HUES6 (cell line): ENCODE data around the gene CKLF.
"Not testable (repeated sequence)": the region's sequence is repeated elsewhere in the genome, so short reads cannot be mapped to it uniquely, and the experiment has no call there.

Experiments
- H3K27ac ChIP-seq: 2 replicates; pipeline ENCODE4 v1.7.0; 2013; ENCODE audit warnings: low read depth, mild to moderate bottlenecking, low read length, inconsistent platforms
- H3K27me3 ChIP-seq: 2 replicates; pipeline ENCODE4 v1.6.1; 2013; ENCODE audit warnings: low read length; ENCODE audit not compliant: control insufficient read depth, insufficient read depth
- H3K36me3 ChIP-seq: 2 replicates; pipeline ENCODE4 v1.6.1; 2013; ENCODE audit warnings: low read length; ENCODE audit not compliant: control insufficient read depth, insufficient read depth
- H3K4me1 ChIP-seq: 2 replicates; pipeline ENCODE4 v1.6.1; 2013; ENCODE audit warnings: low read length; ENCODE audit not compliant: control insufficient read depth, insufficient read depth
- H3K4me3 ChIP-seq: 2 replicates; pipeline ENCODE4 v1.5.1; 2013; ENCODE audit warnings: low read depth, low read length
- H3K9ac ChIP-seq: one replicate; pipeline ENCODE4 v1.6.1; 2013; ENCODE audit warnings: mild to moderate bottlenecking, low read length
- H3K9me3 ChIP-seq: 2 replicates; pipeline ENCODE4 v1.6.1; 2013; ENCODE audit warnings: low read depth, low read length; ENCODE audit not compliant: control insufficient read depth, insufficient read depth

The CKLF gene

DNA sequence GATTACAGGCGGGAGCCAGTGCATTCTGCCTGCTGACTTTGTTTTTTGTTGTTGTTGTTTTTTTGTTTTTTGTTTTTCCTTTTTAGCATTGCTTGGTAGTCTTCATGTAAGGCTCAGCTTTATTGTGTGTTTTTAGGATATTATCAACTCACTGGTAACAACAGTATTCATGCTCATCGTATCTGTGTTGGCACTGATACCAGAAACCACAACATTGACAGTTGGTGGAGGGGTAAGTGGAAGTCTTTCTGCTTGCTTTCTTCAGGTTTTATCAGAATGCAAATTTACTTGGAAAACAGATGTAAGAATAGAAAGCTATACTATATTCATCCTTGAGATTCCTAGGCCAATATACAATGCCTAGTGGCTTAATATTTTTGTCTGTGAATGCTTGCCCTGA lies 10.6 kb downstream of the CKLF start:
- no peaks in the 10 kb centered on the region for H3K27me3 ChIP-seq
- peaks cover 13% of the 10 kb centered on the region for H3K36me3 ChIP-seq
- H3K4me1 ChIP-seq, result no peaks in the 10 kb centered on the region
- H3K9me3 ChIP-seq, result no peaks in the 10 kb centered on the region
- no peak overlapping the region for H3K4me3 ChIP-seq
- no peak overlapping the region for H3K27ac ChIP-seq
- H3K9ac ChIP-seq, result no peak overlapping the region

DNA sequence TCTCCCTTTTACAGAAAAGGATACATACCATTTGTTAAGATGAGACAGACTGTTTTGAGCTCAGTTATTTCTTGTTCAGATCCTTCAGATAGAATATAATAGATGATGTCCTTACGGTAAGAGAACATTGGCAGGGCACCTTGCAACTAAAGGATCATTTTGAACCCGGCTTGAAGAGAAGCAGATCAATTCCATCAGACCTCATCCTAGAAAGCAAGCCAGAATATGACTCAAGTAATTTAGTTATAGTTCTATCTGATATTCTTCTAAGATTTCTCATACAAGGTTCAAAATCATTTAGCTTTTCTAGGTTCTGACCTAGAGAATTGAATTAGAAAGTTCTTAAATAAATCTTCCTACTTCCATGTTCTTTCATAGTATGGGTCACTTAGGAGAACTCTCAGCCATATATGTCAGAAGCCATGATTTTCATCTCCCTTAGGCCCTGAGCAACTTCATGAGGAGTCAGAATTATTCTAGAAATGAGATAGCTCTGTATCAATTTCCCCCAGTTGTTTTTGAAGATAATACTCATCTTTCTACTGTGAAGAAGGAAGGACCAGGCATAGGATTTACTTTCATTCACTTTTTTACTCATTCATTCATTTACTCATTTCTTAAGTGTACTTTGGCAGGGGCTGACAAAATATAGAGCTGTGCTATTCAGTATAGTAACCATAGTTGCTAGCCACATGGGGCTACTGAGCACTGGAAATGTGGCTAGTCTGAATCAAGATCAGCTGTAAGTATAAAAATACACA lies 11.4 kb downstream of the CKLF start:
- peaks cover 13% of the 10 kb centered on the region for H3K36me3 ChIP-seq
- no peak overlapping the region for H3K9ac ChIP-seq
- H3K27ac ChIP-seq, result no peak overlapping the region

DNA sequence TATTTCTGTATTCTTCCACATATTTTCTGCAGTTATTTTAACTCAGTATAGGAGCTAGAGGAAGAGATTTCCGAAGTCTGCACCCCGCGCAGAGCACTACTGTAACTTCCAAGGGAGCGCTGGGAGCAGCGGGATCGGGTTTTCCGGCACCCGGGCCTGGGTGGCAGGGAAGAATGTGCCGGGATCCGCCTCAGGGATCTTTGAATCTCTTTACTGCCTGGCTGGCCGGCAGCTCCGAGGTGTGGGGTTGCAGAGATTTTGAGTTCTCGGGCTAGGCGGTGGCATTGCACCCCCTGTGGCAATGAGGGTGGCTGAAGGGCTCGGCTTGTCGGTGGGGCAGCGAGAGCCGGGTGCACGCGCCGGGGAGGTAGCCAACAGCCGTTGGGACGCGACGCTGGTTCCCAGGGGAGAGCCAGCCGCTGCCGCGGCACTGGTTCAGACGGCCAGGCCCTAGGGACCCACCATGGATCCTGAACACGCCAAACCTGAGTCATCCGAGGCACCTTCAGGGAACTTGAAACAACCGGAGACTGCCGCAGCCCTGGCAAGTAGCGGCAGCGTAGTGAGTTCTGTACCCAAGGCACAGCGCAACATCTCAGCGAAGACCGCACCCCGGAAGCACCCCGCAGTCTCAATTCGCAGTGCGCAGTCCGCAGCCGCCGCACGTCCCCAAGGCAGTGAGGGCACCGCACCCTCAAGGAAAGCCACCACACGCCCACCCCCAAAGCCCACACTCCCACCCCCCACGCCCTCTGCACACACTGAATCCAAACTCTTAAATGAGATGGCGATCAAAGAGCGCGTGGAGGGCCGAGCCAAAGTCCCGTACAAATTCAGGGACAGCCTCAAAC lies 13.9 kb downstream of the CKLF start, which contains the start of gene CMTM1:
Gene CMTM1, plus strand, starts transcription at position 389 of the 851 bp plus-strand sequence. Its CDS starts 75 bp downstream, at position 464.
- H3K4me3 ChIP-seq, result no peak within 1 kb of the TSS
- no peak within 1 kb of the TSS for H3K27ac ChIP-seq
- no peaks in the 10 kb centered on the region for H3K9me3 ChIP-seq
- H3K27me3 ChIP-seq, result no peaks in the 10 kb centered on the region
- H3K9ac ChIP-seq, result no peak within 1 kb of the TSS
- no peaks in the 10 kb centered on the region for H3K4me1 ChIP-seq
- peaks cover 11% of the 10 kb centered on the region for H3K36me3 ChIP-seq

More for the DNA sequence above, 11.4 kb downstream of the CKLF start:
- H3K27me3 ChIP-seq, result no peaks in the 10 kb centered on the region
- no peak overlapping the region for H3K4me3 ChIP-seq
- H3K4me1 ChIP-seq, result no peaks in the 10 kb centered on the region
- H3K9me3 ChIP-seq, result no peaks in the 10 kb centered on the region

DNA sequence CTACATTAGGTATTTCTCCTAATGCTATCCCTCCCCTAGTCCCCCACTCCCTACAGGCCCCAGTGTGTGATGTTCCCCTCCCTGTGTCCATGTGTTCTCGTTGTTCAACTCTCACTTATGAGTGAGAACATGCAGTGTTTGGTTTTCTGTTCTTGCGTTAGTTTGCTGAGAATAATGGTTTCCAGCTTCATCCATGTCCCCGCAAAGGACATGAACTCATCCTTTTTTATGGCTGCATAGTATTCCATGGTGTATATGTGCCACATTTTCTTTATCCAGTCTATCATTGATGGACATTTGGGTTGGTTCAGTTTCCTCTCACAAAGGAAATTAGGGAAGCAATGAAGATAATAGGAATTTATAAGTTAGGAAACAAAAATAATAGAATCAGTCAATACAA lies 14.9 kb downstream of the CKLF start:
- not testable (repeated sequence) for H3K4me3 ChIP-seq, H3K9ac ChIP-seq, H3K27ac ChIP-seq, H3K9me3 ChIP-seq, H3K4me1 ChIP-seq, H3K27me3 ChIP-seq
- peaks cover 11% of the 10 kb centered on the region for H3K36me3 ChIP-seq

DNA sequence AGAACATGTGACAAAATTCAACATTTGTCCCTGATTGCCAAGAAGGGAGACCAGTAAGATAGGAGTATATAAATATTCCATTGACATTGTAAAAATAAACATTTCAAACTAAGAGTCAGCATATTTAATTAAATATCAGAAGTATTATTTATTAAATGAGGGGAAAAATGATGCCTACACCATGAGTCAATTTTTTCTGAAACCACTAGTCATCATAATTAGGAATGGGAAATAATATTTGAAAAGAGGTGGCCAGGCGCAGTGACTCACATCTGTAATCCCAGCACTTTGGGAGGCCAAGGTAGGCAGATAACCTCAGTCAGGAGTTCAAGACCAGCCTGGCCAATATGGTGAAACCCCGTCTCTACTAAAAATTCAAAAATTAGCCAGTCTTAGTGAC lies 16.0 kb downstream of the CKLF start:
- no peak overlapping the region for H3K9ac ChIP-seq

DNA sequence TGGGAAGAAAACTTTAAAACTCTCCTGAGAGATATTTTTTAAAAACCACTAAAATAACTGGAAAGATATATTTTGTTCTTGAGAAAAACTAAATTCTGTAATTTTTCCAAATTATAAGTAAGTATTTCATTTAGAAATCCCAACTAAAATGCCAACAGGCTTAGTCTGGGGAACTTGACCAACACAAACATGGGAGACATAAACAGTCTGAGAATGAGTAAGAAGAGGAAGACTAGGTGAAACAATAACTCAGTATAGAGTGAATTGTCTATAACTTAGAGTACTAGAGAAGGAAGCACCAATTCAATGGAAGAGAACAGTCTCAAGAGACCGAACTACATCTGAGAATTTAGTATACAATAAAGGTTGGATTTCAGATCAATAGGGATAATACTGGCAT lies 16.8 kb downstream of the CKLF start:
- Histone ChIP-seq H3K9ac (no peak overlapping the region), H3K4me1 (no peaks in the 10 kb centered on the region), H3K27ac (no peak overlapping the region)

More for the DNA sequence above, 16.0 kb downstream of the CKLF start:
- no peaks in the 10 kb centered on the region for H3K27me3 ChIP-seq
- H3K4me1 ChIP-seq, result no peaks in the 10 kb centered on the region
- H3K4me3 ChIP-seq, result no peak overlapping the region
- no peaks in the 10 kb centered on the region for H3K9me3 ChIP-seq
- H3K36me3 ChIP-seq, result peaks cover 10% of the 10 kb centered on the region
- H3K27ac ChIP-seq, result no peak overlapping the region

DNA sequence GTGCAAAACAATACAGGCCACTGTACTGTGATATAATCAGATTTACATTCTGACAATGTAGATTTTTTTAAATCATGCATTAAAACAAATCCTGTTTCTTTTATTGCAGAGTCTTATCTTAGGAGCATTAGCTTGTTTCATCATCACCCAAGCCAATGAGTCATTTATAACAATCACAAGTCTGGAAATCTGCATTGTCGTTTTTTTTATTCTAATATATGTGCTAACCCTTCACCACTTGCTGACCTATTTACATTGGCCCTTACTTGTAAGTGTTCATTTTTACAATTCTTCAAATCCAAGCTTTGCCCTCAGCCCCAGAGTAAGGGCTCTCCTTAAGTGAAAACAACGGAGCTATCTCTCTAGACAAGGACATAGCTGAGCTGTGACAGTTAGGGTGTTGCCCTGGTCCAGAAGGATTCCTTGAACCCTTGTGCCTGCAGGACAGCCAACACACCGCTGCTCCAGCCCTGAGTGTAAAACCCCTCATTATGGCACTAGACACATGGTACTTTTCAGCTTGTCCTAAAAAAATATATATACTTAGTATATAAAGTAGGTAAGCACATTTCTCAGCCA lies 17.5 kb downstream of the CKLF start:
- no peak overlapping the region for H3K27ac ChIP-seq
- peaks cover 7% of the 10 kb centered on the region for H3K36me3 ChIP-seq
- no peaks in the 10 kb centered on the region for H3K27me3 ChIP-seq
- H3K9me3 ChIP-seq, result no peaks in the 10 kb centered on the region
- H3K4me3 ChIP-seq, result no peak overlapping the region
- no peaks in the 10 kb centered on the region for H3K4me1 ChIP-seq
- H3K9ac ChIP-seq, result no peak overlapping the region

More for the DNA sequence above, 16.8 kb downstream of the CKLF start:
- Histone ChIP-seq H3K4me3 (no peak overlapping the region), H3K9me3 (no peaks in the 10 kb centered on the region), H3K36me3 (peaks cover 7% of the 10 kb centered on the region), H3K27me3 (no peaks in the 10 kb centered on the region)

DNA sequence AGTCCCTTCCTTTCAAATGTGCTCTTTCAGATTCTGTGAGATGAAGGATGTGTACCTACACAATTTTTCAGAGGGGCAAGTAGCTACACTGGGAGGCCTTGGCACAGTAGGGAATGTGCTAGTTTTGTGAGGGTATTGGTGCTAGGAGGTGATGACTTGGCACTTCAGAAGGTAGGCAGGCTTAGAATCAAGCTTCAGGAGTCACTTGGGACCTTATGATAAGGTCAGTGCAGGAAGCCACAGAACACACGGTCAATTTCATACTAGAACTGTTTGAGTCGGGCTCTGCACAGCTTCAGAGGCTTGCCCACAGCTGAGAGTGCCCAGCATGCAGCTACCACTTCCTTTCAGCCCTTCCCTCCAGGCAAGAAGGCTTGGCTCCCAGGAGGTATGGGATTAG lies 20.0 kb downstream of the CKLF start:
- Histone ChIP-seq H3K36me3 (no peaks in the 10 kb centered on the region), H3K4me3 (no peak overlapping the region), H3K9me3 (no peaks in the 10 kb centered on the region), H3K4me1 (no peaks in the 10 kb centered on the region), H3K27me3 (peaks cover 5% of the 10 kb centered on the region; the same call in 1 of the 2 replicates), H3K27ac (no peak overlapping the region), H3K9ac (no peak overlapping the region)

DNA sequence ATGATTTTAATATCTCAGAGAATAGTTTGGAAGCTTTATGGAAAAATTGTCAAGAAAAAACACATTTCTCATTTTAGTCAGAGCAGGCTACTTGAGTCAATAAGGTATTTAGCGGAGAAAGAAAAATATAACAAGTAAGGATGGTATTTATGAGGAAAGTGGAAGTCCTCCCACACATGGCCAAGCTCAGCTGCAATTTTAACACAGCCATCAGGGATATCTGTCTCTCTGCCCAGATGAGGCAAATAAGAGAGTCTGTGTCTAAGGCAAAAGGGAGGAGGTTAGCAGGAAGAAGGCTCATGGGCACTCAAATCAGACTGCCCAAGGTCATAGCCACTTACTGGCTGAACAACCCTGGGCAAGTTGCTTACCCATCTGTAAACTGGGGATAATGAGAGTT lies 21.7 kb downstream of the CKLF start:
- Histone ChIP-seq H3K27ac (no peak overlapping the region), H3K9me3 (no peaks in the 10 kb centered on the region), H3K27me3 (peaks cover 22% of the 10 kb centered on the region), H3K4me3 (no peak overlapping the region), H3K36me3 (no peaks in the 10 kb centered on the region), H3K4me1 (no peaks in the 10 kb centered on the region; the same call in 1 of the 2 replicates), H3K9ac (no peak overlapping the region)

DNA sequence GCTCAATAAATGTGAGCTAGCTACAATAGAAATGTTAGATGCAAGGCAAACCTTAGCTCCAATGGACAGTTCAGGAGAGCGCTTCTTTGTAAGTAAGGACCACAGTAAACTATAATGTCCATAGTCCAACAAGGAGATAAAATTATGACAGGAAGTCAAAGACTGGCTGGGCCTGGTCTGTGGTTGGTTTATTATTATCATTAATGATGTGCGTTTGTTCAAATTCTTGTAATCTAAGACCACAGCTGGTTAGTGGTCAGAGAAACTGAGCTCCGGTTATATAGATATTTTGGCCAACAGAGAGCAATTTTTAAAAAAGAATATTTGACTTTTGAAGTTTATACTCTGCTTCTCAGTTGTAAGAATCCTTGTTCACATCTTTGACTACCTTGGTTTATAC lies 22.2 kb downstream of the CKLF start:
- Histone ChIP-seq H3K4me3 (no peak overlapping the region), H3K27ac (no peak overlapping the region), H3K27me3 (peaks cover 27% of the 10 kb centered on the region), H3K9ac (no peak overlapping the region), H3K4me1 (no peaks in the 10 kb centered on the region; the same call in 1 of the 2 replicates), H3K36me3 (no peaks in the 10 kb centered on the region), H3K9me3 (no peaks in the 10 kb centered on the region)

DNA sequence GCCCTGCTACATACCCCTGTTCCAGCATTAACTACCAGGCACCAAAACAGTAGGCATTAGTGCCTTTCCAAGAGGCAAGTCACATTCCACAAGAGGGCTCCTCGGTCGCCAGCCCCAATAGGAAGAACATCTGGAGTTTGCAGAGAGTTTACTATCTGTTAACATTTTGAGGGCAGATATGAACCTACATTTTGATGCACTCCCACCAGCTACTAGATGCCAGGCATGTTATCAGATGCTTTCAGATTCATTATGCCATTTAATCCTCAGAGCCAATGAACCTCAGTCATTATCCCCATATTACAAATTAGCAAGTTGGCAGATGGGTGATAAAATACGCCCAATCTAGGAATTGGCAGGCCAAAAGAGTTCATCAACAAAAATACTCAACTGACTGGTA lies 22.7 kb downstream of the CKLF start:
- Histone ChIP-seq H3K9ac (no peak overlapping the region), H3K27me3 (peaks cover 32% of the 10 kb centered on the region), H3K9me3 (no peaks in the 10 kb centered on the region), H3K4me3 (no peak overlapping the region), H3K4me1 (peaks cover 2% of the 10 kb centered on the region), H3K27ac (no peak overlapping the region), H3K36me3 (no peaks in the 10 kb centered on the region)
